ENCODE measurements around the gene CHMP6. TPM values are rescaled to one million over a fixed set of nuclear protein-coding genes. Genes with fewer than 3 reads are reported as not detected.

The CHMP6 gene
- polyA plus RNA-seq, 4 donors, result 20.0 to 35.8 (median 31.8) TPM

DNA sequence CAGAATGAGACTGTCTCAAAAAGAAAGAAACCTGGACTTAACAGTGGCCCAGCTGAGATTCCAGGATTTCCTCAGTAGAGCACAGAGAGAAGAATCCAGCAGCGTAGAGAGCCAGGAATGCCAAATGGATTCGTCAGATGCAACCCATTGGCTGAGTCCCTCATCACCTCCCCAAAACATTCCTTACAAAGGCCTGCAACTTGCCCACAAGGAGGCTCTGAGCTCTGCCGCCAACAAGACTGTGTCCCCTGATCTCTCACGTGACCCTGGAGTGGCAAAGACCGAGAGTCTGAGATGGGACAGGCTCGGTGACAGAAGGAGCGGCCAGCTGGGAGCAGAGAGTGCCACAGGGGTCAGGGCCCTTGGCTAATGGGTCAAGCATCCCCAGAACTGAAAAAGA is 6.9 kb upstream of the CHMP6 start:
- H3K9me3 ChIP-seq (ENCODE audit: control insufficient read depth in 2 of 2, insufficient read depth in 1 of 2, low read depth in 1 of 2, low read length in 1 of 2), result no peaks in the 10 kb centered on the region
- H3K27ac ChIP-seq (ENCODE audit: low read depth in 1 of 3, low read length in 2 of 3), result no peak overlapping the region
- H3K4me3 ChIP-seq (ENCODE audit: low read depth in 1 of 3, low read length in 3 of 3), result no peak overlapping the region
- peaks cover 0 to 9% (median 0%) of the 10 kb centered on the region in 3 donors for H3K4me1 ChIP-seq (ENCODE audit: control insufficient read depth in 3 of 3, insufficient read depth in 2 of 3, low read depth in 1 of 3, low read length in 2 of 3)
- 25 to 50% (median 44%) methylated on average over 7 of the region's 7 CpGs for WGBS, 3 donors
- FAIRE-seq, result no peak
- peak; percentile 26 to 31 for DNase-seq
- no peaks in the 10 kb centered on the region for H3K36me3 ChIP-seq (ENCODE audit: control insufficient read depth in 3 of 3, insufficient read depth in 2 of 3, low read depth in 1 of 3, low read length in 3 of 3)
- peaks cover 1 to 32% (median 3%) of the 10 kb centered on the region in 3 donors for H3K27me3 ChIP-seq (ENCODE audit: control insufficient read depth in 3 of 3, insufficient read depth in 3 of 3, low read length in 3 of 3)

DNA sequence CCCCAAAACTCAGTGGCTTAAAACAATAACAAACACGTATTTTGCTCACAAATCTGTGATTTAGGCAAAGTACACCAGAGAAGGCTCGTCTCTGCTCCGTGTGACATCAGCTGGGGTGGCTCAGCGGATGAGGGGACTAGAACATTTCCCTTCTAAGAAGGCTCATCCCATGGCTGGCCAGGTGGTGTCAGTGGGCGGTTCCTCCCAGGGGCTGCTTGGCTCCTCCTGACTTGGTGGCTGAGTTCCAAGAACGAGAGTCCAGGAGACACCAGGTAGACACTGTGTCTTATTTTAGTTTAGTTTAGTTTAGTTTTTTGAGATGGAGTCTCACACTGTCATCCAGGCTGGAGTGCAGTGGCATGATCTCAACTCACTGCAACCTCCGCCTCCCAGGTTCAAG is 5.6 kb upstream of the CHMP6 start:
- Histone ChIP-seq H3K27ac (ENCODE audit: low read depth in 1 of 3, low read length in 2 of 3) (no peak overlapping the region), H3K4me1 (ENCODE audit: control insufficient read depth in 3 of 3, insufficient read depth in 2 of 3, low read depth in 1 of 3, low read length in 2 of 3) (peaks cover 0 to 9% (median 0%) of the 10 kb centered on the region in 3 donors), H3K9me3 (ENCODE audit: control insufficient read depth in 2 of 2, insufficient read depth in 1 of 2, low read depth in 1 of 2, low read length in 1 of 2) (no peaks in the 10 kb centered on the region), H3K36me3 (ENCODE audit: control insufficient read depth in 3 of 3, insufficient read depth in 2 of 3, low read depth in 1 of 3, low read length in 3 of 3) (no peaks in the 10 kb centered on the region), H3K4me3 (ENCODE audit: low read depth in 1 of 3, low read length in 3 of 3) (no peak overlapping the region), H3K27me3 (ENCODE audit: control insufficient read depth in 3 of 3, insufficient read depth in 3 of 3, low read length in 3 of 3) (peaks cover 1 to 27% (median 3%) of the 10 kb centered on the region in 3 donors)
- DNase-seq (no peak), FAIRE-seq (no peak)
- 65 to 83% (median 77%) methylated on average over 7 of the region's 7 CpGs for WGBS, 3 donors

DNA sequence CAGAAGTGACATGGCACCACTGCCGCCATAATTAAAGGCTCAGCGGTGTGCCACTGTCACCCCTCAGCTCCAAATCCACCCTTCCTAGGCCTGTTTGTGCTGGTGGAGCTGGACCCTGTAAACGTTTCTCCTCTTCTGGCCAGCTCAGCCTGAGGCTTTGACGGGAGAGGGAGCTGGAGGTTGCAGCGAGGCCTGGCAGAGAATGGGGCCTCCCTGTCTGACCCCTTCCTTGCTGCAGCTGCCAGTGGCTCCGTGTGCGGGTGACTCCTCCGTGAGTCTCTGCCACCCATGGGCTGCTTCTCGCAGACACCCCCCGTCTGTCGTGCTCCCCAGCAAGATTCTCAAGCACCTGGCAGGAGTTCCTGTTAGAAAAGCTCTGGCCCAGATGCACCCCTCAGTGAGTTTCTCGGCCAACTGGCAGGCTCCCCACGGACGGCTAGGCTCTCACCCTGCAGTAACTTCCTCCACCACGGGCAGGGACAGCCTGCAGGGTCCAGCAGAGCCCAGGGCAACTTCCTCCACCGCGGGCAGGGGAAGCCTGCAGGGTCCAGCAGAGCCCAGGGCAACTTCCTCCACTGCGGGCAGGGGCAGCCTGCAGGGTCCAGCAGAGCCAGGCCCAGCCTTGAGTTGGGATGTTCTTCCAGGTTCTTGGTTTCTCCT is 4.7 kb upstream of the CHMP6 start:
- FAIRE-seq, result no peak
- H3K27ac ChIP-seq (ENCODE audit: low read depth in 1 of 3, low read length in 2 of 3), result no peak overlapping the region
- peaks cover 1 to 20% (median 2%) of the 10 kb centered on the region in 3 donors for H3K27me3 ChIP-seq (ENCODE audit: control insufficient read depth in 3 of 3, insufficient read depth in 3 of 3, low read length in 3 of 3)
- WGBS, 3 donors, result 58 to 67% (median 62%) methylated on average over 18 of the region's 18 CpGs
- no peak overlapping the region for H3K4me3 ChIP-seq (ENCODE audit: low read depth in 1 of 3, low read length in 3 of 3)
- no peaks in the 10 kb centered on the region for H3K36me3 ChIP-seq (ENCODE audit: control insufficient read depth in 3 of 3, insufficient read depth in 2 of 3, low read depth in 1 of 3, low read length in 3 of 3)
- H3K4me1 ChIP-seq (ENCODE audit: control insufficient read depth in 3 of 3, insufficient read depth in 2 of 3, low read depth in 1 of 3, low read length in 2 of 3), result peaks cover 0 to 9% (median 0%) of the 10 kb centered on the region in 3 donors
- H3K9me3 ChIP-seq (ENCODE audit: control insufficient read depth in 2 of 2, insufficient read depth in 1 of 2, low read depth in 1 of 2, low read length in 1 of 2), result no peaks in the 10 kb centered on the region
- DNase-seq, result no peak

DNA sequence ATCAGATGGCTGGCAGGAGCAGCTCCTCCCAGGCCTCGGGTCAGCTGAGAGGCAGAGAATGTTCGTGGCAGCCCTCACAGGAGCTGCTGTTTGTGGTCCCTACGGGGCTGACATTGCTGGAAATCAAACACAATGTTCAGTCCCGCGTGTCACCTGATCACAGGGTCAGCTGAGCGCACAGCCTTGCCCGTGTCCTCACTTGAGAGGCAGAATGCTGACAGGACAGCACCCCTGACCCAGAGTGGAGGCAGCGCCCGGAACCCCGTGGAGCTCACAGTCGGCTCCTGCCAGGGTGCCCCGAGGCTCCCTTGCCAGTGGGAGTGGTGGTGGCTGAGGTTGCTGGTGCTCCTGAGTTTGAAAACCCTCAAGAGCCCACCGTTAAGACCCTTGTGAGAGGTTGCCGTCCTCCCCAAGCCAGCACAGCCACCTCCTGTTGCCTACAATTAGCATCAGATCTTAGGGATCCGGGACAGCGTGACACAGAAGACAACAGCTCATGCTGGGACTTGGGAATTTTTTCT is 3.6 kb upstream of the CHMP6 start:
- Histone ChIP-seq H3K27me3 (ENCODE audit: control insufficient read depth in 3 of 3, insufficient read depth in 3 of 3, low read length in 3 of 3) (peaks cover 0 to 10% (median 1%) of the 10 kb centered on the region in 3 donors), H3K4me3 (ENCODE audit: low read depth in 1 of 3, low read length in 3 of 3) (no peak overlapping the region), H3K36me3 (ENCODE audit: control insufficient read depth in 3 of 3, insufficient read depth in 2 of 3, low read depth in 1 of 3, low read length in 3 of 3) (no peaks in the 10 kb centered on the region), H3K4me1 (ENCODE audit: control insufficient read depth in 3 of 3, insufficient read depth in 2 of 3, low read depth in 1 of 3, low read length in 2 of 3) (peaks cover 0 to 12% (median 0%) of the 10 kb centered on the region in 3 donors), H3K9me3 (ENCODE audit: control insufficient read depth in 2 of 2, insufficient read depth in 1 of 2, low read depth in 1 of 2, low read length in 1 of 2) (no peaks in the 10 kb centered on the region), H3K27ac (ENCODE audit: low read depth in 1 of 3, low read length in 2 of 3) (no peak overlapping the region)
- no peak for DNase-seq
- no peak for FAIRE-seq
- 61 to 72% (median 62%) methylated on average over 12 to 16 of the region's 16 CpGs for WGBS, 3 donors

DNA sequence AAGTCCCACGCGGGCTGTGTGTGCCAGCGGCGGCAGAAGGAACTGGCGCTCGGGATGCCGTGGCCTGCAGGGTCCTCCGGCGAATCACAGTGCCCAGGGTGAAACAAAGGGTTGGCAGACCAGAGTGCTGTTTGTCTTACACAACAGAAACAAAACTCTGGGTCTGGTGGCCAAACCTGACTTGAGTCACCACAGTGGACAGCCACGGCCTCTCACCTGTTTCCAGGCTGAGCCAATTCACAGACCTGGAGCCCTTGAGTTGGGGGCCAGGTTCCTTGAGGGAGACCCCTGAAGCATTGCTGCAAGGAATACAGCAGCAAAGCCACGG is 2.1 kb upstream of the CHMP6 start:
- Histone ChIP-seq H3K4me3 (ENCODE audit: low read depth in 1 of 3, low read length in 3 of 3) (no peak overlapping the region), H3K9me3 (ENCODE audit: control insufficient read depth in 2 of 2, insufficient read depth in 1 of 2, low read depth in 1 of 2, low read length in 1 of 2) (no peaks in the 10 kb centered on the region), H3K27me3 (ENCODE audit: control insufficient read depth in 3 of 3, insufficient read depth in 3 of 3, low read length in 3 of 3) (peaks cover 0 to 10% (median 1%) of the 10 kb centered on the region in 3 donors), H3K4me1 (ENCODE audit: control insufficient read depth in 3 of 3, insufficient read depth in 2 of 3, low read depth in 1 of 3, low read length in 2 of 3) (peaks cover 0 to 19% (median 0%) of the 10 kb centered on the region in 3 donors), H3K36me3 (ENCODE audit: control insufficient read depth in 3 of 3, insufficient read depth in 2 of 3, low read depth in 1 of 3, low read length in 3 of 3) (peaks cover 0 to 11% (median 0%) of the 10 kb centered on the region in 3 donors), H3K27ac (ENCODE audit: low read depth in 1 of 3, low read length in 2 of 3) (no peak overlapping the region)
- DNase-seq, result no peak
- no peak for FAIRE-seq
- 31 to 70% (median 36%) methylated on average over 11 of the region's 11 CpGs for WGBS, 3 donors

DNA sequence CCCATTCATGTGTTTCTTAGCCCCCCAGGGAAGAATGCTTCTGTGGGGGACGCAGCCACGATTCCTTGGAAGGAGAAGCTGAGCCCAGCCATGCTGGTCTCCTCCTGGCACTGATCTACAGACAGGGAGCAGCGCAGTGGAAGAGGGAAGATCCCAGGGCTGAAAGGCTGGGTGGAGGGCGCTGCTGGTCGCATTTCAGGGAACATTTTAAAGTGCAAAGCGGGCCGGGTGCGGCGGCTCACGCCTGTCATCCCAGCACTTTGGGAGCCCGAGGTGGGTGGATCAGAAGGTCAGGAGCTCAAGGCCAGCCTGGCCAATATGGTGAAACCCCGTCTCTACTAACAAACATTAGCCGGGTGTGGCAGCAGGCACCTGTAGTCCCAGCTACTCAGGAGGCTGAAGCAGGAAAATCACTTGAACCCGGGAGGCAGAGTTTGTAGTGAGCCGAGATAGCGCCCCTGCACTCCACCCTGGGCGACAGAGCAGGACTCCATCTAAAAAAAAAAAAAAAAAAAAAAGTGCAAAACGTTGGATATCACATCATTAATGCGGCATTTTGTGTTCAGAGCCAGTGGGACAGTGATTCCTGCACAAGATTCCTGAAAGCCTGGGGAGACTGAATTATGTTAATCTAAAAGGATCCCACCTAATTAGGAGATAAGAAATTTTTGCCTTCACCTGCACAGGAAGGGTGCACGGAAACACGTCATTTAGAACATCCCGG is 558 bp upstream of the CHMP6 start:
- peak overlapping the region in 1 of 3 donors; percentile 60 for H3K27ac ChIP-seq (ENCODE audit: low read depth in 1 of 3, low read length in 2 of 3)
- H3K27me3 ChIP-seq (ENCODE audit: control insufficient read depth in 3 of 3, insufficient read depth in 3 of 3, low read length in 3 of 3), result peaks cover 0 to 10% (median 1%) of the 10 kb centered on the region in 3 donors
- peaks cover 2 to 24% (median 5%) of the 10 kb centered on the region in 3 donors for H3K36me3 ChIP-seq (ENCODE audit: control insufficient read depth in 3 of 3, insufficient read depth in 2 of 3, low read depth in 1 of 3, low read length in 3 of 3)
- WGBS, 3 donors, result 7 to 34% (median 15%) methylated on average over 22 of the region's 22 CpGs
- H3K4me1 ChIP-seq (ENCODE audit: control insufficient read depth in 3 of 3, insufficient read depth in 2 of 3, low read depth in 1 of 3, low read length in 2 of 3), result peaks cover 0 to 19% (median 0%) of the 10 kb centered on the region in 3 donors
- DNase-seq (no peak), FAIRE-seq (no peak)
- peak overlapping the region; percentile 51 to 99 (median 94) for H3K4me3 ChIP-seq (ENCODE audit: low read depth in 1 of 3, low read length in 3 of 3)
- H3K9me3 ChIP-seq (ENCODE audit: control insufficient read depth in 2 of 2, insufficient read depth in 1 of 2, low read depth in 1 of 2, low read length in 1 of 2), result no peaks in the 10 kb centered on the region

DNA sequence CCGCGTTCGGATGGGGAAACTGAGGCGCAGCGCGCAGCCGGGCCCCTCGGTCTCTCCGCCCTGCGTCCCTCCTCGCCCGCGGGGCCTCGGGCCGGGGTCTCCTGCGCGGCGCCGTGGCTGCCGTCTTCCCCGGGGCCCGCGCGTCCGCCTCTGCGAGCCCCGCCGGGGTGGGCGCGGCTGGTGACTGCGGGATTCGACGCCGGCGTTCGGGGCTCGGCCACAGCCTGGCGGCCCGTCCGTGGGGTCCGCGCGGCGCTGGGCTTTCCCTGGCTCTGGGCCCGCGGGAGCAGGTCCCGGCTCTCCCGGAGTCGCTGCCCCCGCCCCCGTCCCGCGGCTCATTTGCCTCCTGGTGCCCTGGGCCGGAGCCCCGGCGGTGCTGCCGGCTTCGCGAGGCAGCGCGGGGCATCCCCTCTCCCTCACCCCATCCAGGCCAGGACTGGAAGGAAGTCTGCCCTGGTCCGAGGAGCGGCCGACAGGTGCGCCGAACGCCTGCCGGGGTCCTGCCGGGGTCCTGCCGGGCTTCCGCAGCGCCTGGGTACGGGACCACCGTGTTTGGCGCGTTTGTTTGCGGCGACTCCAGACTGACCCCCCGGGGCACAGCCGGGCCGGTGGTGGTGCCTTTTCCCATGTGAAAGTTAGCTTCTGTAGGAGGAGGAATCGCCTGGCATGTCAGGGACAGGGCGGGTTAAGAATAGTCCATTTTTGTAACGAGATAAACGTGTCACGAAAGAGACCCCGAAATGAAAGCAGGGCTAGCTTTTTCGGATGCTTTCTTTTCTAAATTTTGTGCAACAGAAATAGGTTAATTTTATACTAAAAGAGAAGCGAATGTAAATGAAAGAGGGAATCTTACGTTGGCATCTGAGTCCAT is 671 bp downstream of the CHMP6 start:
- FAIRE-seq (no peak), DNase-seq (peak in 1 of 2 donors; percentile 52)
- Histone ChIP-seq H3K27ac (ENCODE audit: low read depth in 1 of 3, low read length in 2 of 3) (no peak overlapping the region), H3K36me3 (ENCODE audit: control insufficient read depth in 3 of 3, insufficient read depth in 2 of 3, low read depth in 1 of 3, low read length in 3 of 3) (peaks cover 5 to 37% (median 11%) of the 10 kb centered on the region in 3 donors), H3K9me3 (ENCODE audit: control insufficient read depth in 2 of 2, insufficient read depth in 1 of 2, low read depth in 1 of 2, low read length in 1 of 2) (no peaks in the 10 kb centered on the region), H3K4me1 (ENCODE audit: control insufficient read depth in 3 of 3, insufficient read depth in 2 of 3, low read depth in 1 of 3, low read length in 2 of 3) (peaks cover 0 to 19% (median 0%) of the 10 kb centered on the region in 3 donors), H3K27me3 (ENCODE audit: control insufficient read depth in 3 of 3, insufficient read depth in 3 of 3, low read length in 3 of 3) (peaks cover 0 to 8% (median 1%) of the 10 kb centered on the region in 3 donors), H3K4me3 (ENCODE audit: low read depth in 1 of 3, low read length in 3 of 3) (peak overlapping the region; percentile 56 to 99 (median 94))
- 2 to 3% (median 3%) methylated on average over 50 to 90 of the region's 90 CpGs for WGBS, 3 donors

Measured in small intestine (tissue), 7 donors.